WI38 (cell line): ENCODE measurements around the gene FGGY.

ENCODE experiments used
- H3K4me3 ChIP-seq: 2 replicates; pipeline ENCODE4 v1.5.1; 2011; ENCODE audit warnings: low read depth, mild to moderate bottlenecking, control low read depth, low read length
- CTCF ChIP-seq: IDR thresholded peaks from 2 replicates; pipeline ENCODE4 v1.5.1; 2012; ENCODE audit warnings: low read depth, mild to moderate bottlenecking, control low read depth, low read length

FGGY gene

GRCh38 chr1:59521456-59521855, 224.6 kb downstream of the FGGY start:
- TF ChIP-seq CTCF = no peak
- no peak overlapping the region for H3K4me3 ChIP-seq

GRCh38 chr1:59522925-59523505, 226.1 kb downstream of the FGGY start:
- no peak for TF ChIP-seq CTCF
- H3K4me3 ChIP-seq = no peak overlapping the region

- no peak for TF ChIP-seq CTCF
- H3K4me3 ChIP-seq = no peak overlapping the region
Measured at GRCh38 chr1:59523745-59524450, 227.0 kb downstream of the FGGY start.

GRCh38 chr1:59526240-59526639, 229.3 kb downstream of the FGGY start:
- H3K4me3 ChIP-seq = no peak overlapping the region
- no peak for TF ChIP-seq CTCF

- no peak overlapping the region for H3K4me3 ChIP-seq
- no peak for TF ChIP-seq CTCF
Measured at GRCh38 chr1:59528471-59528870, 231.6 kb downstream of the FGGY start.

- no peak for TF ChIP-seq CTCF
- H3K4me3 ChIP-seq = no peak overlapping the region
Measured at GRCh38 chr1:59528900-59529299, 232.0 kb downstream of the FGGY start.

- TF ChIP-seq CTCF = no peak
- H3K4me3 ChIP-seq = no peak overlapping the region
Measured at GRCh38 chr1:59530119-59530518, 233.2 kb downstream of the FGGY start.
